GM12875 (cell line): ENCODE measurements around the gene CDH5.

Source experiments
- H3K4me3 ChIP-seq: one replicate; pipeline ENCODE4 v1.5.1; 2011; ENCODE audit warnings: low read depth, low read length, control low read depth
- CTCF ChIP-seq: IDR thresholded peaks from 2 replicates; pipeline ENCODE4 v1.5.1; 2011; ENCODE audit warnings: low read depth, mild to moderate bottlenecking, control low read depth, inconsistent platforms, low read length, moderate library complexity, borderline replicate concordance; ENCODE audit not compliant: insufficient read depth

Gene CDH5

DNA sequence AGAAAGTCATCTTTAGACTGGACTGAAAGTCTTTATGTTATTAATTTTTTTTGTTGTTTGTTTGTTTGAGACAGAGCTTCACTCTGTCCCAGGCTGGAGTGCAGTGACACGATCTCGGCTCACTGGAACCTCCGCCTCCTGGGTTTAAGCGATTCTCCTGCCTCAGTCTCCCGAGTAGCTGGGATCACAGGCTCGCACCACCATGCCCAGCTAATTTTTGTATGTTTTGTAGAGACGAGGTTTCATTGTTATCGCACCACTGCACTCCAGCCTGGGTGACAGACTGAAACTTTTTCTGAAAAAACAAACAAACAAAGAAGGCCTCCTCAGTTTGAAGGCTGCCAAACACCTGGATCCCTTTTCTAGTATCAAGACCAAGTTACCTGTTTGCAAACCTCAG is 65.3 kb downstream of the CDH5 start:
- H3K4me3 ChIP-seq, result no peak overlapping the region
- no peak for TF ChIP-seq CTCF

GRCh38 chr16:66432429-66432828 is 65.9 kb downstream of the CDH5 start:
- no peak for TF ChIP-seq CTCF
- no peak overlapping the region for H3K4me3 ChIP-seq

DNA sequence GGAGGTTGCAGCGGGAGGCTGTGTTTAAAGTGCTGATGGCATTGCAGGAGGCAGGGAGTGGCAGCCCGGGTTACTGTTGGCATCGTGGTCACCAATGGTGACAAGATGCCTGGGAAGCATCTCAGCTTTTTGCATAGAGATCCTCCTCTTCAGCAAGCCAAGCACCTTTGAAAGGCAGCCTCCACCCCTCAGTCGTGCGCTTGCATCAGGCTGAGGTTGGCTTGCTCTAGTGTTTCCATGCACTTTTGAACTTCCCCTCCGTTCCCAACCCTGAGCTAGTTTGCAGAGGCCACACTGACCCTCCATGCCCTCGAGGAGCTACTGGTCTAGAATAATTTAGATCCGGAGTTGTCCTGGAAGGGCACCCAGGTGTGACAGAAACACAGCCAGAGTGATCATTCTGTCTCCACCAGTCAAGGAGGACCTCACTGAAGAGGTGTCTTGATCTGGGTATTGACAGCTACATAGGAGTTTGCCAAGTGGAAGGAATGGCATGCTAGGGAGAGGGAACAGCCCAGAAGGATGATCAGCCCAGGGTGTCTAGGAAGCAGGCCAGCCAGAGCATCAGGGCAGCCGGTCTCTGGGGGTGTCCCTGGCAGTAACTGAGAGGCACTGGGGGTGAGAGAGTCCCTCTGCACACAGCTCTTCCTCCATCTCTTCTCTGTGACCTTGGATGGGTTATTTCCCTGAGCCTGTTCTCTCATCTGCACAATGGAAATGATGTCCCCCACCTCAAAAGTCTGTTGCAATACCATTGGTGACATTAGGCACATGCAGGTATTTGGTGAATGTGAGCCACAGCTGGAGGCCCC is 68.3 kb downstream of the CDH5 start:
- H3K4me3 ChIP-seq, result no peak overlapping the region
- TF ChIP-seq CTCF, result no peak

GRCh38 chr16:66435896-66436295 is 69.4 kb downstream of the CDH5 start:
- TF ChIP-seq CTCF, result no peak
- H3K4me3 ChIP-seq, result no peak overlapping the region

DNA sequence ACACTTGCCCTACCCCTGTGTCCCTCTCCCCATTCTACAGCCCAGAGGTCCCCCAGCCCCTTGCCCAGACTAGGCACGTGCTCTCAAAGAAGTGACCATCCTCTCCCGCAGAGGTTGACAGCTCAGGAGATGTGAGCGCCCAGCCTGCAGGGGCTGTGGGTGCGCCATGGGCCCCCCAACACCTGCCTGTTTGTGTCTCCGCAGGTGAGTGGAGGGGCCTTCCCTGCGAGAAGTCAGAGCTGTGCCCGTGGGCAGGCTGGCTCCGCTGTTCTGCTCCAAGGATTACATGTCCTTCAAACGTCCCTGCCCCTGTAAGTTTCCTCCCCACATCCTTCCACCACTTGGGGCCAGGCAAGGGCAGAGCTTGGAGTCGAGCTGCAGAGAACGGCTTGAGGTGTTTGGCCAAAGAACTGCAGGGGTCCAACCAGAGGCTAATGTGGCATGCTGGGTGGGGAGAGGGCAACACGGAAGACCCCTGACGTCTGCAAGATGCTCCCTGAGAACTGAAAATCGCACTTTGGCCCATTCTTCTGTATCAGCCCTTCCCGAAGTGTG is 71.0 kb downstream of the CDH5 start:
- no peak overlapping the region for H3K4me3 ChIP-seq
- TF ChIP-seq CTCF, result no peak

DNA sequence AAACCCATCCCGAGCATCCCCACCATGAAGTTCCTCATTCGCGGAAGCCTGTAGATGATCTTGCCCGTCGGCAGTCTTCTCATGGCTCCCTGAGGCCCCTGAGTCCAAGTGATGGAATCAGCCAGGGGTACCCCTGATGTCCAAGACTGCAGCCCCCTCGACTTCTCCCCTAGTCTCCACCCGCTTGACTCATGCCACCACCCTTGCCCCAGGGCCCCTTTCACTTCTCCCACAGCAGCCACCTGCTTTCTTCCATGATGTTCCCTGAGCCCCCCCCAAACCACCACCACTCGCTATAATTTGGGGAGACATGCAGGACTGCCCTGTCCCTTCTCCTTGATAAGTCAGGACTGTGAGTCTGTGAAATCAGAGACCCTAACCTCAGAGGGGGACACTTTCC is 72.0 kb downstream of the CDH5 start:
- H3K4me3 ChIP-seq, result no peak overlapping the region
- no peak for TF ChIP-seq CTCF
